Thyroid gland (tissue), 4 donors: ENCODE data around the gene CHAC1. TPM values are rescaled to one million over a fixed set of nuclear protein-coding genes. Genes with fewer than 3 reads are reported as not detected.
A peak's percentile ranks its signal among the peaks of the same experiment; 100 is the strongest.

Experiments used
- DNase-seq, 2 donors: peaks; one replicate each; pipeline ENCODE4 v3.0.0-alpha.2; 2019
- H3K27ac ChIP-seq, 3 donors: fragments of 200-600 bp; sonication (generic); 1 replicate in 2 of 3; 2 replicates in 1 of 3; pipeline ENCODE4 v1.5.1; 2016 to 2019; ENCODE audit warnings: mild to moderate bottlenecking in 1 of 3, moderate library complexity in 1 of 3
- H3K27me3 ChIP-seq: fragments of 200-600 bp; sonication (generic); one replicate; pipeline ENCODE4 v1.5.1; 2019
- H3K36me3 ChIP-seq, 2 donors: fragments of 200-600 bp; sonication (generic); one replicate each; pipeline ENCODE4 v1.5.1; 2016 to 2019
- H3K4me1 ChIP-seq, 2 donors: fragments of 200-600 bp; sonication (generic); one replicate each; pipeline ENCODE4 v1.5.1; 2017 to 2019
- H3K4me3 ChIP-seq, 3 donors: fragments of 200-600 bp; sonication (generic); replicated peaks in 1 of 3; 1 replicate in 2 of 3; 2 replicates in 1 of 3; pipeline ENCODE4 v1.5.1; 2016; ENCODE audit warnings: mild to moderate bottlenecking in 1 of 3
- H3K9me3 ChIP-seq: fragments of 200-600 bp; sonication (generic); one replicate; pipeline ENCODE4 v1.5.1; 2017
- CTCF ChIP-seq, 6 experiments: fragments of 200-600 bp in 3 of 6; fragments of 450-650 bp in 3 of 6; sonication (generic) in 3 of 6; IDR thresholded peaks; one replicate each; pipeline ENCODE4 v1.5.1; 2016 to 2019; ENCODE audit warnings: antibody characterized with exemption in 6 of 6, mild to moderate bottlenecking in 2 of 6, inconsistent platforms in 1 of 6, moderate library complexity in 1 of 6
- POLR2A ChIP-seq, 2 donors: fragments of 450-650 bp; IDR thresholded peaks; one replicate each; pipeline ENCODE4 v1.6.1; 2017; ENCODE audit warnings: antibody characterized with exemption in 2 of 2, mild to moderate bottlenecking in 2 of 2, moderate library complexity in 1 of 2
- WGBS, 2 donors: methylation state at CpG; one replicate each; pipeline ENCODE4 v1.1.5; 2017; 5-methylcytosine and 5-hydroxymethylcytosine counted together
- intact Hi-C: fragments of 100-400 bp; cut with DNase I; formaldehyde crosslinking; loops from one replicate; pipeline ENCODE4 v1.15.1; 2023
- total RNA-seq, 4 donors: library from RNA; depleted of rRNA; stranded (reverse); fragments of >200 nt; gene quantifications; one replicate each; pipeline ENCODE4 v1.2.3, GENCODE V29; 2016

The CHAC1 gene
- total RNA-seq, 4 donors from 2014 or later, result 1.1 to 3.1 (median 1.8) TPM

DNA sequence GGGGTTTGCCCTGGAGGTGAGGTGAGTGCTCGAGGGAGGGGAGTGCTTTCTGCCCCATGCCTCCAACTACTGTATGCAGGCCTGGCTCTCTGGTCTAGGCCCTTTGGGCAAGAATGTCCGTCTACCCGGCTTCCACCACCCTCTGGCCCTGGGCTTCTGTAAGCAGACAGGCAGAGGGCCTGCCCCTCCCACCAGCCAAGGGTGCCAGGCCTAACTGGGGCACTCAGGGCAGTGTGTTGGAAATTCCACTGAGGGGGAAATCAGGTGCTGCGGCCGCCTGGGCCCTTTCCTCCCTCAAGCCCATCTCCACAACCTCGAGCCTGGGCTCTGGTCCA, 14.8 kb upstream of the CHAC1 start:
- WGBS, 2 donors, result 92 to 94% methylated on average over 4 to 6 of the region's 6 CpGs
- no peak for DNase-seq
- H3K36me3 ChIP-seq, result no peaks in the 10 kb centered on the region
- TF ChIP-seq POLR2A (IDR thresholded peaks at IDR 0.05) (no peak), CTCF (IDR thresholded peaks at IDR 0.05) (no peak)
- no peaks in the 10 kb centered on the region for H3K27me3 ChIP-seq
- H3K4me1 ChIP-seq, result peaks cover 15 to 30% of the 10 kb centered on the region in 2 donors
- H3K4me3 ChIP-seq, result no peak overlapping the region
- intact Hi-C loops, result no loop called here
- no peak overlapping the region for H3K27ac ChIP-seq
- H3K9me3 ChIP-seq, result no peaks in the 10 kb centered on the region

- Histone ChIP-seq H3K27me3 (no peaks in the 10 kb centered on the region), H3K36me3 (no peaks in the 10 kb centered on the region), H3K4me1 (peaks cover 15 to 30% of the 10 kb centered on the region in 2 donors), H3K9me3 (no peaks in the 10 kb centered on the region), H3K4me3 (no peak overlapping the region), H3K27ac (peak overlapping the region in 2 of 3 donors; percentile 5 to 89)
- 48 to 66% methylated on average over 12 to 15 of the region's 15 CpGs for WGBS, 2 donors
- intact Hi-C loops, result loop anchor here (5.0 to 10.0 kb wide), 2 partner anchors 33 to 74 kb away; no protein-coding TSS in a partner anchor
- DNase-seq, result peak in 1 of 2 donors; percentile 22
- TF ChIP-seq CTCF (IDR thresholded peaks at IDR 0.05), result no peak
- no peak for TF ChIP-seq POLR2A (IDR thresholded peaks at IDR 0.05)
Observed at GRCh38 chr15:40940296-40940801, 12.9 kb upstream of the CHAC1 start.

GRCh38 chr15:40941068-40941527, 12.2 kb upstream of the CHAC1 start:
- DNase-seq, result no peak
- H3K4me1 ChIP-seq, result peaks cover 15 to 30% of the 10 kb centered on the region in 2 donors
- intact Hi-C loops, result loop anchor here (5.0 to 10.0 kb wide), 2 partner anchors 34 to 74 kb away; no protein-coding TSS in a partner anchor
- no peaks in the 10 kb centered on the region for H3K36me3 ChIP-seq
- H3K4me3 ChIP-seq, result peak overlapping the region in 1 of 3 donors; percentile 47
- H3K27ac ChIP-seq, result peak overlapping the region; percentile 51 to 89 (median 61)
- 38 to 53% methylated on average over 3 to 7 of the region's 7 CpGs for WGBS, 2 donors
- TF ChIP-seq CTCF (IDR thresholded peaks at IDR 0.05) (no peak), POLR2A (IDR thresholded peaks at IDR 0.05) (no peak)
- H3K9me3 ChIP-seq, result no peaks in the 10 kb centered on the region
- H3K27me3 ChIP-seq, result no peaks in the 10 kb centered on the region

GRCh38 chr15:40941528-40942336, 11.5 kb upstream of the CHAC1 start:
- Histone ChIP-seq H3K27me3 (no peaks in the 10 kb centered on the region), H3K4me1 (peaks cover 15 to 30% of the 10 kb centered on the region in 2 donors), H3K27ac (peak overlapping the region; percentile 64 to 90 (median 89)), H3K9me3 (no peaks in the 10 kb centered on the region), H3K36me3 (no peaks in the 10 kb centered on the region), H3K4me3 (peak overlapping the region in 2 of 3 donors; percentile 21 to 47)
- 2 to 8% methylated on average over 7 to 42 of the region's 92 CpGs for WGBS, 2 donors
- TF ChIP-seq POLR2A (IDR thresholded peaks at IDR 0.05) (peak in 1 of 2 donors; percentile 48), CTCF (IDR thresholded peaks at IDR 0.05) (peak in 5 of 6 experiments; percentile 15 to 97 (median 81))
- intact Hi-C loops, result loop anchor here (5.0 to 10.0 kb wide), 2 partner anchors 34 to 73 kb away; no protein-coding TSS in a partner anchor
- DNase-seq, result peak; percentile 74 to 76
